Endothelial cell (in vitro differentiated cells): ENCODE data around the gene C1orf56. TPM values are rescaled to one million over a fixed set of nuclear protein-coding genes. Genes with fewer than 3 reads are reported as not detected.

Experiments
- DNase-seq: peaks from one replicate; pipeline ENCODE4 v3.0.0; 2021; ENCODE audit warnings: low spot score
- H3K27ac Mint-ChIP-seq: one replicate; pipeline ENCODE4 v1.8.0; 2021; ENCODE audit warnings: mixed read lengths, inconsistent platforms; ENCODE audit not compliant: unreplicated experiment
- H3K27me3 Mint-ChIP-seq: one replicate; pipeline ENCODE4 v1.8.0; 2021; ENCODE audit warnings: mild to moderate bottlenecking, moderate library complexity, mixed read lengths, inconsistent platforms; ENCODE audit not compliant: unreplicated experiment
- H3K36me3 Mint-ChIP-seq: one replicate; pipeline ENCODE4 v1.8.0; 2021; ENCODE audit warnings: mild to moderate bottlenecking, low read depth, mixed read lengths, inconsistent platforms; ENCODE audit not compliant: unreplicated experiment
- H3K4me1 Mint-ChIP-seq: one replicate; pipeline ENCODE4 v1.8.0; 2021; ENCODE audit warnings: mild to moderate bottlenecking, mixed read lengths, inconsistent platforms; ENCODE audit not compliant: unreplicated experiment
- H3K4me3 Mint-ChIP-seq: one replicate; pipeline ENCODE4 v1.8.0; 2021; ENCODE audit warnings: mild to moderate bottlenecking, mixed read lengths, inconsistent platforms; ENCODE audit not compliant: unreplicated experiment
- H3K9me3 Mint-ChIP-seq: one replicate; pipeline ENCODE4 v1.8.0; 2021; ENCODE audit warnings: mixed read lengths, inconsistent platforms; ENCODE audit not compliant: unreplicated experiment
- CTCF ChIP-seq: fragments of 200-600 bp; sonication (generic); IDR thresholded peaks from one replicate; pipeline ENCODE4 v1.5.0; 2021; ENCODE audit warnings: antibody characterized with exemption; ENCODE audit not compliant: unreplicated experiment
- total RNA-seq: library from RNA; stranded (reverse); fragmentation: NEBNext Ultra II Directional; extraction: Animal tissue kit (Norgen Biotek cat#: 25700); gene quantifications from one replicate; pipeline ENCODE4 v1.2.1, GENCODE V29; 2021; ENCODE audit not compliant: unreplicated experiment

The C1orf56 gene
- total RNA-seq, 1 donor from 2014 or later, result 1.0 TPM

DNA sequence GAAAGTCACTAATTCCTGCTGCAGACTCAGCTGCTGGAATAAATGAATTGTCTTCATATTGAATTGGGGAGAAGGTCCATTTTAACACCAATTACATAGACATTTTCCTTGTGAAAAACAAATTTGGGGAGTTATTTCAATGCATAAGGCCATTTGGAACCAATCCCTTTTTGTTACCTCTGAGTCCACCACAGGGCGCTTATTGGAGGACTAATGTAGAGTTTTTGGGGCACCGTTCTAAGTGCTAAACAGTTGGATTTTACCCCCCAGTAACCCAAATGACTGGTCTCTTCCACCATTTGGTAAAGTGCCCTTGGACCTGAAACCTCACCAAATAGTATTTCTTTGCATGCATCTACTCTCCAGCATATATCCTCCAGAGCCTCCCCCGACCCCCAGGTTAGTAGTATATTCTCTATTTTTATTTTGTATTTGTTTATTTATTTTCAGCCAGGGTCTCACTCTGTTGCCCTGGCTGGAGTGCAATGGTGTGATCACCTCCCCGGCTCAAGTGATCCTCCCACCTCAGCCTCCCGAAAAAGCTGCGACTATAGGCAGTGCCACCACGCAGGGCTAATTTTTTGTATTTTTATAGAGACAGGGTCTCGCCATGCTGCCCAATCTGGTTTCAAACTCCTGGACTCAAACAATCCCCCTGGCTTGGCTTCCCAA lies 37.7 kb upstream of the C1orf56 start:
- Mint-ChIP-seq H3K36me3 (peaks cover 7% of the 10 kb centered on the region), H3K9me3 (no peaks in the 10 kb centered on the region), H3K27me3 (peaks cover 9% of the 10 kb centered on the region), H3K4me1 (peaks cover 35% of the 10 kb centered on the region), H3K4me3 (peak overlapping the region; percentile 97), H3K27ac (no peak overlapping the region)
- no peak for DNase-seq
- no peak for TF ChIP-seq CTCF

DNA sequence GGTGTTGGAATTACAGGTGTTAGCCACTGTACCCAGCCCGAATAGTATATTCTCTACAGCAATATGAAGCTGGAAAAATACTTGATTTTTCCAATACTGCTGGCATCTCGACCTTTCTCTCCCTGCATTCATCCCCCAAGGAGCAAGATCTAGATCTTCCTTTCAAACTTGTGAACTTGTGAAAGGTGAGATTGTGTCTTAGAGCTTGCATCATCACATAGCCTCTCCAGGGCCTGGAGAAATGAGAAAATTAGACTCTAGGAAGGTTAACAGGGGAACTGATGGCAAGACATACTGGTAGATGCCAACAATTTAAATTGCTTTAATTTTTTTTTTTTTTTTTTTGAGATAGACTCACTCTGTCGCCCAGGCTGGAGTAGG lies 37.2 kb upstream of the C1orf56 start:
- H3K4me1 Mint-ChIP-seq, result peaks cover 33% of the 10 kb centered on the region
- TF ChIP-seq CTCF, result no peak
- no peak overlapping the region for H3K4me3 Mint-ChIP-seq
- peaks cover 9% of the 10 kb centered on the region for H3K27me3 Mint-ChIP-seq
- H3K36me3 Mint-ChIP-seq, result peaks cover 7% of the 10 kb centered on the region
- no peak overlapping the region for H3K27ac Mint-ChIP-seq
- H3K9me3 Mint-ChIP-seq, result no peaks in the 10 kb centered on the region
- no peak for DNase-seq

- H3K4me3 Mint-ChIP-seq, result no peak overlapping the region
- TF ChIP-seq CTCF, result no peak
- H3K36me3 Mint-ChIP-seq, result peaks cover 7% of the 10 kb centered on the region
- DNase-seq, result no peak
- H3K27me3 Mint-ChIP-seq, result peaks cover 7% of the 10 kb centered on the region
- peaks cover 24% of the 10 kb centered on the region for H3K4me1 Mint-ChIP-seq
- H3K9me3 Mint-ChIP-seq, result no peaks in the 10 kb centered on the region
- H3K27ac Mint-ChIP-seq, result no peak overlapping the region
Observed at GRCh38 chr1:151011154-151011850, 36.2 kb upstream of the C1orf56 start.

DNA sequence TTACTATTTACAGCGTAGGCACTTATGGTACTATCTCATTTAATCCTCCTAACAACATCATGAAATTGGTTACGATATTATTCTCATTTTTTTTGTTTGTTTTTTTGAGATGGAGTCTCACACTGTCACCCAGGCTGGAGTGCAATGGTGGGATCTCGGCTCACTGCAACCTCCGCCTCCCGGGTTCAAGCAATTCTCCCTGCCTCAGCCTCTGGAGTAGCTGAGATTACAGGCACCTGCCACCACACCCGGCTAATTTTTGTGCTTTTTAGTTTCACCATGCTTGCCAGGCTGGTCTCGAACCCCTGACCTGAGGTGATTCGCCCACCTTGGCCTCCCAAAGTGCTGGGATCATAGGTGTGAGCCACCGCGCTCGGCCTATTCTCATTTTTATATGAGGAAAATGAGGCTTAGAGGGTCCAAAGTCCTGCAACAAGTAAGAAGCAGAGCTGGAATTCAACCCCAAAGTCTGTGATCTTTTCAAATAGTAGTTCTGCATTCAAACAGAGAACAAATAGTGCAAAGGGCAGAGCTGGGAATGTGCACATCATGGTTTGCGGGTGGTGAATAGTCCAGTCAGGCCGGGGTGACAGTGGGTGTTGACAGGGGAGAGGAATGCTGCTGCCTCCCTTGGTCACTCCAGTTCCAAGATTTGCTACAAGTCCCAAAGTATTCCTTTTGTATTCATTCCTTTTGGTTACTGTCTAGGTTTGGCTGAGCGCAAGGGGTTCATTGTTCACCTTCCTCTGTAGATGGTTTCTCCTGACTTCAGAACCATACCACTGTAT lies 34.7 kb upstream of the C1orf56 start:
- H3K4me3 Mint-ChIP-seq, result no peak overlapping the region
- no peak for TF ChIP-seq CTCF
- peaks cover 4% of the 10 kb centered on the region for H3K27me3 Mint-ChIP-seq
- peaks cover 2% of the 10 kb centered on the region for H3K36me3 Mint-ChIP-seq
- H3K27ac Mint-ChIP-seq, result no peak overlapping the region
- DNase-seq, result no peak
- H3K9me3 Mint-ChIP-seq, result no peaks in the 10 kb centered on the region
- H3K4me1 Mint-ChIP-seq, result peaks cover 9% of the 10 kb centered on the region
